ENCODE data around the gene SH2D1B.

DNA sequence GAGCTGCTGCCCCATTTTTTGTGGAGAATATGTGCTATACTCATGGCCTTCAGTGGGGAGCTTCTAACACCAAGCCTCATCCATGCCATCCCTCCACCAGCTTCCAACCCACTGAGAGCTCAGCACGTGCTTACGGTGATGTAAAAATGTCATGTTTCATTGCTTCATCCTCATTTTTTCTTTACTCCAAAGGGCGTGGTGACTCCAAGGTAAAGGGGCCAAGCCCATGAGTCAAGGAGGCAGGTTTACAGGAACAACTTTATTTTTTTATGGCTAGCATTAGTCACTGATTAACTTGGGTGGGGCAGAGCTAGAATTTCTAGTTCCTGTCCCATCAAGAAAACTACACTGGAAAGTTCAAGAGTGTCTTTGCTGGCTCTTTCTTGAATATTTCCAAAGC is 30.6 kb downstream of the SH2D1B start, which contains the start of gene C1orf226:
- TF ChIP-seq CTCF (IDR thresholded peaks at IDR 0.05; ENCODE audit: insufficient read depth, low read depth, low read length): no peak
- no peak for TF ChIP-seq EZH2 (IDR thresholded peaks at IDR 0.05; ENCODE audit: insufficient read depth, low read length)

Data from astrocyte (in vitro differentiated cells and primary cell).